MM.1S (cell line): ENCODE results near the gene SYMPK.

Source experiments
- DNase-seq: peaks from one replicate; pipeline ENCODE4 v3.0.0-alpha.2; 2015
- H2AFZ ChIP-seq: fragments of 300-600 bp; sonication (generic); 2 replicates; pipeline ENCODE4 v1.6.0; 2016; ENCODE audit warnings: antibody characterized with exemption, low read length
- H3F3A ChIP-seq: fragments of 300-600 bp; sonication (generic); 2 replicates; pipeline ENCODE4 v1.6.1; 2016; ENCODE audit warnings: mild to moderate bottlenecking, antibody characterized with exemption, low read length, moderate library complexity, mixed read lengths; ENCODE audit not compliant: insufficient read depth
- H3K27ac ChIP-seq: fragments of 300-600 bp; sonication (generic); 2 replicates; pipeline ENCODE4 v1.5.1; 2016; ENCODE audit warnings: mild to moderate bottlenecking, low read length
- H3K27me3 ChIP-seq: fragments of 300-600 bp; sonication (generic); replicated peaks from 2 replicates; pipeline ENCODE4 v1.6.0; 2016; ENCODE audit warnings: low read length; ENCODE audit not compliant: insufficient read depth
- H3K36me3 ChIP-seq: fragments of 300-600 bp; sonication (generic); replicated peaks from 2 replicates; pipeline ENCODE4 v1.6.1; 2016; ENCODE audit warnings: mild to moderate bottlenecking, low read length, mixed read lengths; ENCODE audit not compliant: insufficient read depth
- H3K4me1 ChIP-seq: fragments of 300-600 bp; sonication (generic); 2 replicates; pipeline ENCODE4 v1.6.1; 2016; ENCODE audit warnings: low read length, mixed read lengths
- H3K4me2 ChIP-seq: fragments of 300-600 bp; sonication (generic); 2 replicates; pipeline ENCODE4 v1.6.0; 2016; ENCODE audit warnings: low read depth, low read length
- H3K4me3 ChIP-seq: fragments of 300-600 bp; sonication (generic); 2 replicates; pipeline ENCODE4 v1.5.1; 2016; ENCODE audit warnings: low read length, mixed read lengths
- H3K79me2 ChIP-seq: fragments of 300-600 bp; sonication (generic); 2 replicates; pipeline ENCODE4 v1.6.1; 2016; ENCODE audit warnings: mixed run types, low read length, mixed read lengths
- H3K9ac ChIP-seq: fragments of 300-600 bp; sonication (generic); 2 replicates; pipeline ENCODE4 v1.6.1; 2016; ENCODE audit warnings: low read length, mixed read lengths
- H3K9me2 ChIP-seq: fragments of 300-600 bp; sonication (generic); replicated peaks from 2 replicates; pipeline ENCODE4 v1.6.1; 2016; ENCODE audit warnings: mild to moderate bottlenecking, low read length, mixed read lengths; ENCODE audit not compliant: insufficient read depth
- H3K9me3 ChIP-seq: fragments of 300-600 bp; sonication (generic); replicated peaks from 2 replicates; pipeline ENCODE4 v1.6.1; 2016; ENCODE audit warnings: mild to moderate bottlenecking, low read length, mixed read lengths; ENCODE audit not compliant: insufficient read depth
- H4K20me1 ChIP-seq: fragments of 300-600 bp; sonication (generic); 2 replicates; pipeline ENCODE4 v1.6.1; 2016; ENCODE audit warnings: mild to moderate bottlenecking, low read length, moderate library complexity, mixed read lengths; ENCODE audit not compliant: insufficient read depth
- EZH2 ChIP-seq: fragments of 300-600 bp; sonication (generic); optimal IDR thresholded peaks from 2 replicates; pipeline ENCODE3; 2017; ENCODE audit warnings: low read depth, mild to moderate bottlenecking, antibody characterized with exemption, low read length, mixed read lengths
- EZH2phosphoT487 ChIP-seq: fragments of 300-600 bp; sonication (generic); IDR thresholded peaks from 2 replicates; pipeline ENCODE4 v1.6.1; 2018; ENCODE audit warnings: antibody characterized with exemption, low read length
- TF ChIP-seq, protein P1 (sequence below): fragments of 300-600 bp; sonication (generic); IDR thresholded peaks from 2 replicates; pipeline ENCODE4 v1.5.1; 2016; ENCODE audit warnings: antibody characterized with exemption, low read length, mixed read lengths

The SYMPK gene

GRCh38 chr19:45778010-45778661, 84.8 kb downstream of the SYMPK start:
- H3K4me1 ChIP-seq: 0 out of 2 replicates have a peak, but pooled peaks cover 6% of the 10 kb centered on the region
- no peaks in the 10 kb centered on the region for H3K27me3 ChIP-seq
- no peak overlapping the region for H3K4me3 ChIP-seq
- H3K9me3 ChIP-seq: no peaks in the 10 kb centered on the region
- no peak overlapping the region for H3K27ac ChIP-seq
- no peak for TF ChIP-seq EZH2phosphoT487
- no peak overlapping the region for H3K4me2 ChIP-seq
- H3K9ac ChIP-seq: no peak overlapping the region
- H3K36me3 ChIP-seq: no peaks in the 10 kb centered on the region
- no peak overlapping the region for H2AFZ ChIP-seq
- no peaks in the 10 kb centered on the region for H4K20me1 ChIP-seq
- H3K79me2 ChIP-seq: no peaks in the 10 kb centered on the region
- peaks cover 6% of the 10 kb centered on the region; the same call in 1 of the 2 replicates for H3F3A ChIP-seq
- no peaks in the 10 kb centered on the region for H3K9me2 ChIP-seq
- DNase-seq: no peak

GRCh38 chr19:45777395-45777961, 85.5 kb downstream of the SYMPK start:
- H3K9me3 ChIP-seq: no peaks in the 10 kb centered on the region
- H3F3A ChIP-seq: peaks cover 6% of the 10 kb centered on the region
- 0 out of 2 replicates have a peak, but pooled peaks cover 6% of the 10 kb centered on the region for H3K4me1 ChIP-seq
- no peak overlapping the region for H3K9ac ChIP-seq
- H3K27ac ChIP-seq: no peak overlapping the region
- no peaks in the 10 kb centered on the region for H3K9me2 ChIP-seq
- no peaks in the 10 kb centered on the region for H4K20me1 ChIP-seq
- no peaks in the 10 kb centered on the region for H3K36me3 ChIP-seq
- no peak for DNase-seq
- TF ChIP-seq, protein P1, sequence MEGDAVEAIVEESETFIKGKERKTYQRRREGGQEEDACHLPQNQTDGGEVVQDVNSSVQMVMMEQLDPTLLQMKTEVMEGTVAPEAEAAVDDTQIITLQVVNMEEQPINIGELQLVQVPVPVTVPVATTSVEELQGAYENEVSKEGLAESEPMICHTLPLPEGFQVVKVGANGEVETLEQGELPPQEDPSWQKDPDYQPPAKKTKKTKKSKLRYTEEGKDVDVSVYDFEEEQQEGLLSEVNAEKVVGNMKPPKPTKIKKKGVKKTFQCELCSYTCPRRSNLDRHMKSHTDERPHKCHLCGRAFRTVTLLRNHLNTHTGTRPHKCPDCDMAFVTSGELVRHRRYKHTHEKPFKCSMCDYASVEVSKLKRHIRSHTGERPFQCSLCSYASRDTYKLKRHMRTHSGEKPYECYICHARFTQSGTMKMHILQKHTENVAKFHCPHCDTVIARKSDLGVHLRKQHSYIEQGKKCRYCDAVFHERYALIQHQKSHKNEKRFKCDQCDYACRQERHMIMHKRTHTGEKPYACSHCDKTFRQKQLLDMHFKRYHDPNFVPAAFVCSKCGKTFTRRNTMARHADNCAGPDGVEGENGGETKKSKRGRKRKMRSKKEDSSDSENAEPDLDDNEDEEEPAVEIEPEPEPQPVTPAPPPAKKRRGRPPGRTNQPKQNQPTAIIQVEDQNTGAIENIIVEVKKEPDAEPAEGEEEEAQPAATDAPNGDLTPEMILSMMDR: no peak
- TF ChIP-seq EZH2phosphoT487 (no peak), EZH2 (no peak)
- H2AFZ ChIP-seq: no peak overlapping the region
- no peaks in the 10 kb centered on the region for H3K79me2 ChIP-seq
- H3K4me3 ChIP-seq: no peak overlapping the region
- no peak overlapping the region for H3K4me2 ChIP-seq
- H3K27me3 ChIP-seq: no peaks in the 10 kb centered on the region

DNA sequence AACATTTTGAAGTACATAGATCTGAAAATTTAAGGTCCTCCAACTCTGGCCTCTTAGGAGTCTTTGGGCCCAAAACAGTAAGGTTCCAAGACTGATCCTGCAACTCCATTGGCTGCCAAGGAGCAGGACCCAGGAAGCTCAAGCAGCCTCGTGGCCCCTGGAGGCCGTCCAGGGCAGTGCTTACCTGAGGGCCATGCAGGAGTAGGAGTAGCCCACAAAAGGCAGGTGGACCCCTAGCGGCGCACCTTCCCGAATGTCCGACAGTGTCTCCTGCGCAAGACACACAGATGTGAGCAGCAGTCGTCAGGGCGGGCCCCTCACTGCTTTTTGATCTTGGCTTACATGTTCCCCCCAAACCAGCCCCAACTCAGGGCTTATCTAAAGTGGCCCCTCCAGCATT, 88.2 kb downstream of the SYMPK start:
- Histone ChIP-seq H3K36me3 (no peaks in the 10 kb centered on the region), H3K27ac (no peak overlapping the region), H3K79me2 (no peaks in the 10 kb centered on the region), H2AFZ (no peak overlapping the region), H3K4me1 (peaks cover 7% of the 10 kb centered on the region), H3K9ac (no peak overlapping the region), H3K9me2 (no peaks in the 10 kb centered on the region), H3K27me3 (no peaks in the 10 kb centered on the region), H3K4me3 (no peak overlapping the region), H4K20me1 (no peaks in the 10 kb centered on the region), H3K4me2 (no peak overlapping the region), H3F3A (peaks cover 11% of the 10 kb centered on the region), H3K9me3 (no peaks in the 10 kb centered on the region)
- no peak for DNase-seq
- TF ChIP-seq, protein P1: no peak
- TF ChIP-seq EZH2 (no peak), EZH2phosphoT487 (no peak)

- Histone ChIP-seq H3F3A (peaks cover 14% of the 10 kb centered on the region), H3K9me3 (no peaks in the 10 kb centered on the region), H3K4me1 (peaks cover 5% of the 10 kb centered on the region), H4K20me1 (no peaks in the 10 kb centered on the region), H3K9me2 (no peaks in the 10 kb centered on the region), H3K79me2 (no peaks in the 10 kb centered on the region), H3K36me3 (no peaks in the 10 kb centered on the region), H3K27me3 (no peaks in the 10 kb centered on the region), H3K4me2 (no peak overlapping the region), H3K4me3 (no peak overlapping the region), H3K9ac (no peak overlapping the region), H3K27ac (no peak overlapping the region), H2AFZ (no peak overlapping the region)
- DNase-seq: no peak
- TF ChIP-seq EZH2phosphoT487 (no peak), EZH2 (no peak)
- TF ChIP-seq, protein P1: no peak
These were observed 89.6 kb downstream of the SYMPK start for GRCh38 chr19:45773384-45773783.
